Measurements from ENCODE around the gene YBX1.
"Not testable (repeated sequence)": the region's sequence is repeated elsewhere in the genome, so short reads cannot be mapped to it uniquely, and the experiment has no call there.

Gene YBX1

GRCh38 chr1:42720868-42721267 lies 38.6 kb downstream of the YBX1 start:
- no peak for TF ChIP-seq GABPA (IDR thresholded peaks at IDR 0.05; ENCODE audit: low read depth)
- no peak for TF ChIP-seq SPI1 (IDR thresholded peaks at IDR 0.05; ENCODE audit: borderline replicate concordance, low read depth)
- TF ChIP-seq POLR2AphosphoS5 (IDR thresholded peaks at IDR 0.05; ENCODE audit: low read depth): no peak
- TF ChIP-seq, protein P1, sequence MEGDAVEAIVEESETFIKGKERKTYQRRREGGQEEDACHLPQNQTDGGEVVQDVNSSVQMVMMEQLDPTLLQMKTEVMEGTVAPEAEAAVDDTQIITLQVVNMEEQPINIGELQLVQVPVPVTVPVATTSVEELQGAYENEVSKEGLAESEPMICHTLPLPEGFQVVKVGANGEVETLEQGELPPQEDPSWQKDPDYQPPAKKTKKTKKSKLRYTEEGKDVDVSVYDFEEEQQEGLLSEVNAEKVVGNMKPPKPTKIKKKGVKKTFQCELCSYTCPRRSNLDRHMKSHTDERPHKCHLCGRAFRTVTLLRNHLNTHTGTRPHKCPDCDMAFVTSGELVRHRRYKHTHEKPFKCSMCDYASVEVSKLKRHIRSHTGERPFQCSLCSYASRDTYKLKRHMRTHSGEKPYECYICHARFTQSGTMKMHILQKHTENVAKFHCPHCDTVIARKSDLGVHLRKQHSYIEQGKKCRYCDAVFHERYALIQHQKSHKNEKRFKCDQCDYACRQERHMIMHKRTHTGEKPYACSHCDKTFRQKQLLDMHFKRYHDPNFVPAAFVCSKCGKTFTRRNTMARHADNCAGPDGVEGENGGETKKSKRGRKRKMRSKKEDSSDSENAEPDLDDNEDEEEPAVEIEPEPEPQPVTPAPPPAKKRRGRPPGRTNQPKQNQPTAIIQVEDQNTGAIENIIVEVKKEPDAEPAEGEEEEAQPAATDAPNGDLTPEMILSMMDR (IDR thresholded peaks at IDR 0.05; ENCODE audit: insufficient read depth, low read length): no peak
- TF ChIP-seq REST (IDR thresholded peaks at IDR 0.05; ENCODE audit: insufficient replicate concordance, low read depth): no peak
- no peak for DNase-seq (ENCODE audit: low read depth in 1 of 2, low spot score in 1 of 2)
- H3K27ac ChIP-seq (replicated peaks): no peak overlapping the region
- no peaks in the 10 kb centered on the region for H3K27me3 ChIP-seq (ENCODE audit: insufficient read depth, poor library complexity, severe bottlenecking)
- H3K4me3 ChIP-seq (replicated peaks; ENCODE audit: insufficient read depth, low read length): no peak overlapping the region

DNA sequence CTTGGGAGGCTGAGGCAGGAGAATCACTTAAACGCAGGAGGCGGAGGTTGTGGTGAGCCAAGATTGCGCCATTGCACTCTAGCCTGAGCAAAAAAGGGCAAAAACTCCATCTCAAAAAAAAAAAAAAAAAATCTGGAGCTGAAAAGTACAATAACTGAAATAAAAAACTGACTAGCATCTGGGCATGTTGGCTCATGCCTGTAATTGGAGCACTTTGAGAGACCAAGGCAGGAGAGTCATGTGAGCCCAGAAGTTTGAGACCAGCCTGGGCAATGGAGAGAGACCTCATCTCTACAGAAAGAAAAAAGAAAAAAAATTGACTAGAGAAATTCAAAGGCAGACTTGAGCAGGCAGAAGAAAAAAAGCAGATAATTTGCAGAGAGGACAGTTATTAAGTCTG lies 39.7 kb downstream of the YBX1 start:
- no peak overlapping the region for H3K4me3 ChIP-seq (replicated peaks; ENCODE audit: insufficient read depth, low read length)
- TF ChIP-seq, protein P1 (IDR thresholded peaks at IDR 0.05; ENCODE audit: insufficient read depth, low read length): no peak
- no peak for TF ChIP-seq GABPA (IDR thresholded peaks at IDR 0.05; ENCODE audit: low read depth)
- no peak for TF ChIP-seq SPI1 (IDR thresholded peaks at IDR 0.05; ENCODE audit: borderline replicate concordance, low read depth)
- TF ChIP-seq REST (IDR thresholded peaks at IDR 0.05; ENCODE audit: insufficient replicate concordance, low read depth): no peak
- TF ChIP-seq POLR2AphosphoS5 (IDR thresholded peaks at IDR 0.05; ENCODE audit: low read depth): no peak
- H3K27ac ChIP-seq (replicated peaks): no peak overlapping the region
- DNase-seq (ENCODE audit: low read depth in 1 of 2, low spot score in 1 of 2): no peak
- H3K27me3 ChIP-seq (ENCODE audit: insufficient read depth, poor library complexity, severe bottlenecking): no peaks in the 10 kb centered on the region

DNA sequence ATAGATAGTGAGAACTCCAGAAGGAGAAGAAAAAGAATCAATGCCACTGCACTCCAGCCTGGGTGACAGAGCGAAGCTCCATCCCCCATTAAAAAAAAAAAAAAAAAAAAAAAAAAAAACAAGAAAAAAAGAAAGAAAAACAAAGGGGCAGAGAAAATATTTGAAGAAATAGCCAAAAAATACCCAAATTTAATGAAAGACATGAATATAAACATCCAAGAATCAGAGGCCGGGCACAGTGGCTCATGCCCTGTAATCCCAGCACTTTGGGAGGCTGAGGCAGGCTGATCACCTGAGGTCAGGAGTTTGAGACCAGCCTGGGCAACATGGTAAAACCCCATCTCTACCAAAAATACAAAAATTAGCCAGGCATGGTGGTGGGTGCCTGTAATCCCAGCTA lies 40.2 kb downstream of the YBX1 start:
- not testable (repeated sequence) for H3K27ac ChIP-seq (replicated peaks); H3K4me3 ChIP-seq (replicated peaks; ENCODE audit: insufficient read depth, low read length); H3K27me3 ChIP-seq (ENCODE audit: insufficient read depth, poor library complexity, severe bottlenecking); DNase-seq (ENCODE audit: low read depth in 1 of 2, low spot score in 1 of 2)

GRCh38 chr1:42723511-42723910 lies 41.3 kb downstream of the YBX1 start:
- H3K27ac ChIP-seq (replicated peaks): no peak overlapping the region
- TF ChIP-seq POLR2AphosphoS5 (IDR thresholded peaks at IDR 0.05; ENCODE audit: low read depth): no peak
- TF ChIP-seq GABPA (IDR thresholded peaks at IDR 0.05; ENCODE audit: low read depth): no peak
- TF ChIP-seq REST (IDR thresholded peaks at IDR 0.05; ENCODE audit: insufficient replicate concordance, low read depth): no peak
- TF ChIP-seq SPI1 (IDR thresholded peaks at IDR 0.05; ENCODE audit: borderline replicate concordance, low read depth): no peak
- TF ChIP-seq, protein P1 (IDR thresholded peaks at IDR 0.05; ENCODE audit: insufficient read depth, low read length): no peak

GRCh38 chr1:42725820-42726219 lies 43.6 kb downstream of the YBX1 start:
- DNase-seq (ENCODE audit: low read depth in 1 of 2, low spot score in 1 of 2); H3K27ac ChIP-seq (replicated peaks); H3K27me3 ChIP-seq (ENCODE audit: insufficient read depth, poor library complexity, severe bottlenecking); H3K4me3 ChIP-seq (replicated peaks; ENCODE audit: insufficient read depth, low read length): not testable (repeated sequence)

More at GRCh38 chr1:42723511-42723910, 41.3 kb downstream of the YBX1 start:
- no peak for DNase-seq (ENCODE audit: low read depth in 1 of 2, low spot score in 1 of 2)
- no peak overlapping the region for H3K4me3 ChIP-seq (replicated peaks; ENCODE audit: insufficient read depth, low read length)
- H3K27me3 ChIP-seq (ENCODE audit: insufficient read depth, poor library complexity, severe bottlenecking): no peaks in the 10 kb centered on the region

Measured in HL-60 (cell line).